ENCODE data around the gene ZNF3. TPM values are rescaled to one million over a fixed set of nuclear protein-coding genes. Genes with fewer than 3 reads are reported as not detected.
A peak's percentile ranks its signal among the peaks of the same experiment; 100 is the strongest.

Gene ZNF3
- polyA plus RNA-seq, 2 of the 4 experiments (the other 2 are of a cell fraction), result 22.5 to 30.2 TPM

DNA sequence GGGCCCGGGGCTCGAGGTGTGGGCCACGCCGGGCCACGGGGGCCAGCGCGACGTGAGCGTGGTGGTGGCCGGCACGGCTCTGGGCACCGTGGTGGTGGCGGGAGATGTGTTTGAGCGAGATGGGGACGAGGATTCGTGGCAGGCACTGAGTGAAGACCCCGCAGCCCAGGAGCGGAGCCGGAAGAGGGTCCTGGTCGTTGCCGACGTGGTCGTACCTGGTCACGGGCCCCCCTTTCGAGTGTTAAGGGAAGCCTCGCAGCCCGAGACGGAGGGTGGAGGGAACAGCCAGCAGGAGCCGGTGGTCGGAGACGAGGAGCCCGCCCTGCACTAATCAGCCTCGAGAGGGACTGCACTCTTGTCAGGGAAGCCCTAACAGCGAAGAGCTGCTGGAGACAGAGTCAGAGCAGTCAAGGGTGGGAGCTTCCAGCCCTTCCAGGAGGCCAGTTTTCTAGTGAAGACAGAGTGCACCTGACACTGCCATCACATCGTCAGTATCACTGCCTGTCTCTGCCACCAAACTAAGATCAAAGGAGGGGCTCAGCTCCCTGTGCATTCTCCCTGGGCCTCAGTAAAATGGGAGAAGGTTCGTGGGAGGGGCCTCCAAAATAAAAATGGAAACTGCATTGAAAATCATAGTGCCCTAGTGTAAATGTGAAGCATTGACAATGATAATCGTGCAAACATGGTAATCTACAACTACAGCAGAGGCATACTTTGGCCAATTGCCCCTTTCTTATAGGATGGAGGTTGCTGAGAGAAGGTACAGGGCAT lies 46.5 kb upstream of the ZNF3 start:
- ChIA-PET CTCF (interaction anchor here (1.1 to 13.2 kb wide), 6 partner anchors 23 to 280 kb away, joined by 3 to 245 read pairs (median 8); partner anchors contain the start of genes AP4M1, GJC3, LAMTOR4 and MCM7), POLR2A (interaction anchor here (3.4 kb wide), 1 partner anchor 27 kb away, joined by 8 read pairs; the partner anchor contains the start of genes AP4M1 and MCM7)
- 56% methylated on average over 35 of the region's 37 CpGs for WGBS (ENCODE audit: missing lambda C conversion rate)
- Histone ChIP-seq H3K27ac (peak overlapping the region; percentile 90 to 94), H3K9me3 (no peaks in the 10 kb centered on the region), H3K4me3 (peak overlapping the region; percentile 64), H3K4me2 (peak overlapping the region; percentile 62), H3K4me1 (peaks cover 30% of the 10 kb centered on the region)
- DNase-seq (ENCODE audit: low read depth in 1 of 2, low spot score in 1 of 2), result no peak
- FAIRE-seq, result no peak
- TF ChIP-seq HMGXB4 (CRISPR knock-in tag; IDR thresholded peaks at IDR 0.05; ENCODE audit: borderline replicate concordance) (no peak), RARB (CRISPR knock-in tag; IDR thresholded peaks at IDR 0.05) (no peak), HES2 (IDR thresholded peaks at IDR 0.05) (no peak), ELK1 (IDR thresholded peaks at IDR 0.05; ENCODE audit: low read depth, low read length) (no peak), HEYL (CRISPR knock-in tag; IDR thresholded peaks at IDR 0.05) (no peak), PBX3 (IDR thresholded peaks at IDR 0.05) (no peak), MAFK (IDR thresholded peaks at IDR 0.05; ENCODE audit: partially characterized antibody) (no peak), NR3C1 (IDR thresholded peaks at IDR 0.05) (no peak), CTCF (IDR thresholded peaks at IDR 0.05) (no peak), HOXA7 (CRISPR knock-in tag; IDR thresholded peaks at IDR 0.05) (no peak), HOXB13 (CRISPR knock-in tag; IDR thresholded peaks at IDR 0.05; ENCODE audit: low read depth) (no peak), POLR2A (IDR thresholded peaks at IDR 0.05; ENCODE audit: low read length) (no peak), FOSL2 (IDR thresholded peaks at IDR 0.05) (no peak), FOSL2 (CRISPR knock-in tag; IDR thresholded peaks at IDR 0.05) (no peak), ZC3H11A (IDR thresholded peaks at IDR 0.05) (no peak), FOXS1 (CRISPR knock-in tag; IDR thresholded peaks at IDR 0.05) (no peak)
- peak in 1 of 2 experiments; percentile 4; a peak in 1 of 6 replicates for ATAC-seq

GRCh38 chr7:100126931-100127865 lies 45.7 kb upstream of the ZNF3 start, which contains the start of gene MBLAC1:
MBLAC1 (plus strand) TSS chr7:100126967; CDS start chr7:100127396, 429 bp downstream.
- CTCF ChIA-PET, result interaction anchor here (2.4 to 13.2 kb wide), 3 partner anchors 8 to 63 kb away, joined by 7 to 245 read pairs (median 13); partner anchors contain the start of genes LAMTOR4 and TRAPPC14
- Histone ChIP-seq H3K9me3 (no peaks in the 10 kb centered on the region), H3K4me3 (peak within 1 kb of the TSS; percentile 64), H3K4me2 (peak within 1 kb of the TSS; percentile 62), H3K27ac (peak within 1 kb of the TSS; percentile 90 to 94), H3K4me1 (peaks cover 30% of the 10 kb centered on the region)
- POLR2A ChIA-PET, result interaction anchor here (0.5 to 1.7 kb wide), 7 partner anchors 13 to 302 kb away, joined by 3 to 11 read pairs (median 4); partner anchors contain the start of genes AP4M1, LAMTOR4, MCM7 and ZCWPW1
- no peak for FAIRE-seq
- peak; percentile 82 to 95 for DNase-seq (ENCODE audit: low read depth in 1 of 2, low spot score in 1 of 2)
- 2% methylated on average over 31 of the region's 85 CpGs for WGBS (ENCODE audit: missing lambda C conversion rate)
- ATAC-seq, result peak; percentile 76 to 83
- TF ChIP-seq, protein P1, sequence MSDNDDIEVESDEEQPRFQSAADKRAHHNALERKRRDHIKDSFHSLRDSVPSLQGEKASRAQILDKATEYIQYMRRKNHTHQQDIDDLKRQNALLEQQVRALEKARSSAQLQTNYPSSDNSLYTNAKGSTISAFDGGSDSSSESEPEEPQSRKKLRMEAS (IDR thresholded peaks at IDR 0.05), result peak; percentile 37
- TF ChIP-seq, protein P2, sequence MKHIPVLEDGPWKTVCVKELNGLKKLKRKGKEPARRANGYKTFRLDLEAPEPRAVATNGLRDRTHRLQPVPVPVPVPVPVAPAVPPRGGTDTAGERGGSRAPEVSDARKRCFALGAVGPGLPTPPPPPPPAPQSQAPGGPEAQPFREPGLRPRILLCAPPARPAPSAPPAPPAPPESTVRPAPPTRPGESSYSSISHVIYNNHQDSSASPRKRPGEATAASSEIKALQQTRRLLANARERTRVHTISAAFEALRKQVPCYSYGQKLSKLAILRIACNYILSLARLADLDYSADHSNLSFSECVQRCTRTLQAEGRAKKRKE (CRISPR knock-in tag; IDR thresholded peaks at IDR 0.05; ENCODE audit: low read depth), result no peak
- TF ChIP-seq, protein P3, sequence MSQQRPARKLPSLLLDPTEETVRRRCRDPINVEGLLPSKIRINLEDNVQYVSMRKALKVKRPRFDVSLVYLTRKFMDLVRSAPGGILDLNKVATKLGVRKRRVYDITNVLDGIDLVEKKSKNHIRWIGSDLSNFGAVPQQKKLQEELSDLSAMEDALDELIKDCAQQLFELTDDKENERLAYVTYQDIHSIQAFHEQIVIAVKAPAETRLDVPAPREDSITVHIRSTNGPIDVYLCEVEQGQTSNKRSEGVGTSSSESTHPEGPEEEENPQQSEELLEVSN (IDR thresholded peaks at IDR 0.05; ENCODE audit: borderline replicate concordance, low read depth), result 0 out of 2 replicates have a peak, but pooled peaks have one; percentile 19
- TF ChIP-seq RCOR1 (IDR thresholded peaks at IDR 0.05; ENCODE audit: low read depth, low read length), result no peak
- TF ChIP-seq, protein P4, sequence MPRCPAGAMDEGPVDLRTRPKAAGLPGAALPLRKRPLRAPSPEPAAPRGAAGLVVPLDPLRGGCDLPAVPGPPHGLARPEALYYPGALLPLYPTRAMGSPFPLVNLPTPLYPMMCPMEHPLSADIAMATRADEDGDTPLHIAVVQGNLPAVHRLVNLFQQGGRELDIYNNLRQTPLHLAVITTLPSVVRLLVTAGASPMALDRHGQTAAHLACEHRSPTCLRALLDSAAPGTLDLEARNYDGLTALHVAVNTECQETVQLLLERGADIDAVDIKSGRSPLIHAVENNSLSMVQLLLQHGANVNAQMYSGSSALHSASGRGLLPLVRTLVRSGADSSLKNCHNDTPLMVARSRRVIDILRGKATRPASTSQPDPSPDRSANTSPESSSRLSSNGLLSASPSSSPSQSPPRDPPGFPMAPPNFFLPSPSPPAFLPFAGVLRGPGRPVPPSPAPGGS (IDR thresholded peaks at IDR 0.05), result peak; percentile 80; the same call in 2 of the 3 replicates
- TF ChIP-seq CTCF (IDR thresholded peaks at IDR 0.05), result no peak

Data from A549 (cell line).